PC-9 (cell line): Measurements from ENCODE around the gene MORC4. TPM values are rescaled to one million over a fixed set of nuclear protein-coding genes. Genes with fewer than 3 reads are reported as not detected.

Source experiments
- BruUV-seq: library from RNA; stranded (reverse); fragments of 400-500 nt; replicated peaks from 2 replicates; lab custom pipeline; 2021; lab: Mats Ljungman, UMichigan
- CTCF ChIA-PET: fragments of 300-600 bp; sonication (Branson Sonifier 250); formaldehyde crosslinking; loops from one replicate; lab custom pipeline; 2022; ENCODE audit warnings: antibody characterized with exemption; lab: Charles Lee
- POLR2A ChIA-PET: fragments of 300-600 bp; sonication (Branson Sonifier 250); formaldehyde crosslinking; loops from one replicate; lab custom pipeline; 2022; ENCODE audit warnings: antibody characterized with exemption; ENCODE audit not compliant: unreplicated experiment; lab: Charles Lee
- DNase-seq, 2 experiments: peaks; one replicate each; pipeline versions ENCODE4 v3.0.0 to v3.0.0-alpha.2; 2015 to 2022; ENCODE audit warnings: mixed read lengths in 1 of 2
- H2AFZ ChIP-seq: fragments of 200-600 bp; sonication (generic); 2 replicates; pipeline ENCODE4 v1.8.1; 2017; ENCODE audit warnings: antibody characterized with exemption
- H3F3A ChIP-seq: fragments of 200-600 bp; sonication (generic); 2 replicates; pipeline ENCODE4 v1.8.1; 2017; ENCODE audit warnings: antibody characterized with exemption, mild to moderate bottlenecking, low read depth; ENCODE audit not compliant: insufficient read depth
- H3K27ac ChIP-seq: fragments of 200-600 bp; sonication (generic); 2 replicates; pipeline ENCODE4 v1.6.1; 2016; ENCODE audit warnings: mixed run types
- H3K27me3 ChIP-seq: fragments of 200-600 bp; sonication (generic); 2 replicates; pipeline ENCODE4 v1.6.1; 2016; ENCODE audit warnings: low read depth, mixed run types; ENCODE audit not compliant: insufficient read depth
- H3K36me3 ChIP-seq: fragments of 200-600 bp; sonication (generic); 2 replicates; pipeline ENCODE4 v1.6.1; 2016; ENCODE audit warnings: low read depth, mixed run types
- H3K4me1 ChIP-seq: fragments of 200-600 bp; sonication (generic); replicated peaks from 2 replicates; pipeline ENCODE4 v1.6.1; 2016; ENCODE audit warnings: mixed run types; ENCODE audit not compliant: insufficient read depth
- H3K4me2 ChIP-seq: fragments of 200-600 bp; sonication (generic); 2 replicates; pipeline ENCODE4 v1.6.1; 2017; ENCODE audit warnings: mixed run types
- H3K4me3 ChIP-seq: fragments of 200-600 bp; sonication (generic); 2 replicates; pipeline ENCODE4 v1.6.1; 2016; ENCODE audit warnings: mixed run types
- H3K79me2 ChIP-seq: fragments of 200-600 bp; sonication (generic); 2 replicates; pipeline ENCODE4 v1.6.1; 2017; ENCODE audit warnings: low read depth, mixed run types
- H3K9me2 ChIP-seq: fragments of 200-600 bp; sonication (generic); 2 replicates; pipeline ENCODE4 v1.8.1; 2017; ENCODE audit warnings: mild to moderate bottlenecking; ENCODE audit not compliant: insufficient read depth
- H3K9me3 ChIP-seq: fragments of 200-600 bp; sonication (generic); 2 replicates; pipeline ENCODE4 v1.8.1; 2016; ENCODE audit warnings: low read depth; ENCODE audit not compliant: insufficient read depth
- H4K20me1 ChIP-seq: fragments of 200-600 bp; sonication (generic); 2 replicates; pipeline ENCODE4 v1.8.1; 2017; ENCODE audit not compliant: insufficient read depth
- CTCF ChIP-seq: fragments of 200-600 bp; sonication (generic); conservative IDR thresholded peaks from 2 replicates; pipeline ENCODE4 v1.6.1; 2017; ENCODE audit warnings: mixed run types, antibody characterized with exemption, mild to moderate bottlenecking, moderate library complexity
- EZH2 ChIP-seq: fragments of 200-600 bp; sonication (generic); IDR thresholded peaks from 2 replicates; pipeline ENCODE4 v1.8.0; 2017; ENCODE audit warnings: antibody characterized with exemption, low read depth
- intact Hi-C: fragments of 100-400 bp; cut with micrococcal nuclease; formaldehyde crosslinking; loops from one replicate; pipeline ENCODE4 v1.10.0; 2022; ENCODE audit not compliant: unreplicated experiment
- total RNA-seq: library from RNA; stranded (reverse); gene quantifications from 2 replicates; pipeline ENCODE4 v1.2.3, GENCODE V29; 2021

The MORC4 gene
- total RNA-seq, 1 experiment from 2014 or later = 11.1 TPM

GRCh38 chrX:106899276-106899675, 100.7 kb downstream of the MORC4 start:
- DNase-seq = no peak
- no peak for TF ChIP-seq CTCF
- no peak for TF ChIP-seq EZH2
- H3K4me2 ChIP-seq = no peak overlapping the region
- peaks cover 7% of the 10 kb centered on the region; the same call in 1 of the 2 replicates for H3F3A ChIP-seq
- no peaks in the 10 kb centered on the region for H3K79me2 ChIP-seq
- no peak overlapping the region for H2AFZ ChIP-seq
- H3K27me3 ChIP-seq = no peaks in the 10 kb centered on the region
- no peaks in the 10 kb centered on the region for H4K20me1 ChIP-seq
- CTCF ChIA-PET = interaction anchor here (0.6 to 1.3 kb wide), 2 partner anchors 61 to 66 kb away, joined by 7 to 9 read pairs; no protein-coding TSS in a partner anchor
- no TSS peak for BruUV-seq
- H3K36me3 ChIP-seq = no peaks in the 10 kb centered on the region
- H3K27ac ChIP-seq = no peak overlapping the region
- intact Hi-C loops = loop anchor here (5.0 to 10.0 kb wide), 5 partner anchors 98 to 1173 kb away; partner anchors contain the start of gene RBM41
- no peaks in the 10 kb centered on the region for H3K9me2 ChIP-seq
- peaks cover 41% of the 10 kb centered on the region for H3K4me1 ChIP-seq
- no peaks in the 10 kb centered on the region for H3K9me3 ChIP-seq
- POLR2A ChIA-PET = no interaction called here
- H3K4me3 ChIP-seq = no peak overlapping the region

DNA sequence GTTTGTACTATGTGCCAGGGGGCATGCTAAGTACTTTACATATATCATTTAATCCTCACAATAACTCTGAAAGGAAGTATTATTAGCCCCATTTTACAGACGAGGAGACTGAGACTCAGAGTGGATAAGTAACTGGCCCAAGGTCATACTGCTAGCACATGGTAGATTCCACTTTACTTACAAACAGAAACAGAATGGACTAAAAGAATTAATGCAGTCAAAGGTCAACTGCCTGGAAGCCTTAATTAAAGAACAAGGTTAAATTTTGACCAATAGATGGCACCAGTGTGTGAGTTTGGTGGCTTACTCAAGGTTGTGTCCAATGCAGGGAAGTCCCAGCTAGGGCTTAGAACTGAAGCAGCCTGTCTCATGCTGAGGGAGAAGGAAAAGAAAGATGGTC, 101.5 kb downstream of the MORC4 start:
- Histone ChIP-seq H3K4me3 (no peak overlapping the region), H3K9me3 (no peaks in the 10 kb centered on the region), H2AFZ (no peak overlapping the region), H3K27ac (no peak overlapping the region), H3K36me3 (no peaks in the 10 kb centered on the region), H3K4me1 (peaks cover 41% of the 10 kb centered on the region), H4K20me1 (no peaks in the 10 kb centered on the region), H3F3A (peaks cover 7% of the 10 kb centered on the region; the same call in 1 of the 2 replicates), H3K27me3 (no peaks in the 10 kb centered on the region), H3K79me2 (no peaks in the 10 kb centered on the region), H3K9me2 (no peaks in the 10 kb centered on the region), H3K4me2 (0 out of 2 replicates have a peak overlapping the region, but pooled peaks have one; percentile 20)
- intact Hi-C loops = loop anchor here (5.0 to 10.0 kb wide), 5 partner anchors 99 to 1174 kb away; partner anchors contain the start of gene RBM41
- ChIA-PET CTCF (interaction anchor here (0.5 to 1.3 kb wide), 4 partner anchors 62 to 774 kb away, joined by 3 to 9 read pairs (median 5); no protein-coding TSS in a partner anchor), POLR2A (no interaction called here)
- peak in 1 of 2 experiments; percentile 59 for DNase-seq
- TF ChIP-seq CTCF (peak; percentile 51; the same call in 1 of the 2 replicates), EZH2 (no peak)
- no TSS peak for BruUV-seq

- Histone ChIP-seq H3K9me3 (no peaks in the 10 kb centered on the region), H2AFZ (no peak overlapping the region), H3K79me2 (no peaks in the 10 kb centered on the region), H3K4me1 (peaks cover 41% of the 10 kb centered on the region), H3K27me3 (no peaks in the 10 kb centered on the region), H3K4me2 (no peak overlapping the region), H3K27ac (no peak overlapping the region), H3K4me3 (no peak overlapping the region), H3K9me2 (no peaks in the 10 kb centered on the region), H3K36me3 (no peaks in the 10 kb centered on the region), H3F3A (peaks cover 7% of the 10 kb centered on the region; the same call in 1 of the 2 replicates), H4K20me1 (no peaks in the 10 kb centered on the region)
- DNase-seq = no peak
- TF ChIP-seq EZH2 = no peak
- no peak for TF ChIP-seq CTCF
- intact Hi-C loops = loop anchor here (5.0 to 10.0 kb wide), 5 partner anchors 100 to 1175 kb away; partner anchors contain the start of gene RBM41
- ChIA-PET CTCF (no interaction called here), POLR2A (no interaction called here)
- BruUV-seq = no TSS peak
Observed at GRCh38 chrX:106897259-106897658, 102.8 kb downstream of the MORC4 start.
